Measurements from ENCODE around the gene MECP2.

- TF ChIP-seq EZH2 (IDR thresholded peaks at IDR 0.05), result no peak
- no peak for TF ChIP-seq POLR2AphosphoS5 (IDR thresholded peaks at IDR 0.05; ENCODE audit: borderline replicate concordance, low read depth, low read length)
- no peak for TF ChIP-seq FOXP2 (optimal IDR thresholded peaks at IDR 0.05; ENCODE audit: control extremely low read depth, extremely low read length, insufficient read depth)
Measured at GRCh38 chrX:154098551-154098950, 1.0 kb upstream of the MECP2 start.

Measured in SK-N-MC (cell line).